A549 (cell line): ENCODE results near the gene CLSTN1.

Source experiments
- BCL3 ChIP-seq: fragments of >200 bp; sonication (Bioruptor Twin); formaldehyde crosslinking; IDR thresholded peaks from 3 replicates; pipeline ENCODE4 v1.6.1; 2016
- CTCF ChIP-seq: fragments of >200 bp; sonication (Bioruptor Twin); formaldehyde crosslinking; IDR thresholded peaks from 3 replicates; pipeline ENCODE4 v1.5.1; 2016
- EP300 ChIP-seq, 2 experiments: fragments of >200 bp; sonication (Bioruptor Twin); formaldehyde crosslinking; IDR thresholded peaks; 2 replicates in 1 of 2; 3 replicates in 1 of 2; pipeline ENCODE4 v1.6.1; 2016 to 2017
- POLR2AphosphoS2 ChIP-seq: conservative IDR thresholded peaks from 2 replicates; pipeline ENCODE4 v1.6.1; 2012; ENCODE audit warnings: low read length, improper control_type of control experiment, inconsistent platforms
- REST ChIP-seq: fragments of 200-600 bp; sonication (generic); IDR thresholded peaks from 2 replicates; pipeline ENCODE4 v1.6.1; 2016; ENCODE audit warnings: antibody characterized with exemption, mild to moderate bottlenecking, moderate library complexity
- SMC3 ChIP-seq: fragments of >200 bp; sonication (Bioruptor Twin); formaldehyde crosslinking; IDR thresholded peaks from 3 replicates; pipeline ENCODE4 v1.6.1; 2018; ENCODE audit warnings: inconsistent platforms

- TF ChIP-seq CTCF, result no peak
- TF ChIP-seq POLR2AphosphoS2, result no peak
- no peak for TF ChIP-seq SMC3
- TF ChIP-seq REST, result no peak
- TF ChIP-seq EP300 (IDR thresholded peaks at IDR 0.05), result no peak
- TF ChIP-seq BCL3, result no peak
Measured at GRCh38 chr1:9705337-9706093, 118.2 kb downstream of the CLSTN1 start.
